GM18508 (cell line): Measurements from ENCODE around the gene TCEANC.

Experiments
- ATAC-seq: cut with Tn5 transposase; IDR thresholded peaks from one replicate; pipeline ENCODE4 v1.9.1; 2021; ENCODE audit warnings: moderate number of reproducible peaks; ENCODE audit not compliant: insufficient read depth, unreplicated experiment

TCEANC gene

GRCh38 chrX:13689741-13690211, 36.8 kb downstream of the TCEANC start:
- ATAC-seq: no peak

DNA sequence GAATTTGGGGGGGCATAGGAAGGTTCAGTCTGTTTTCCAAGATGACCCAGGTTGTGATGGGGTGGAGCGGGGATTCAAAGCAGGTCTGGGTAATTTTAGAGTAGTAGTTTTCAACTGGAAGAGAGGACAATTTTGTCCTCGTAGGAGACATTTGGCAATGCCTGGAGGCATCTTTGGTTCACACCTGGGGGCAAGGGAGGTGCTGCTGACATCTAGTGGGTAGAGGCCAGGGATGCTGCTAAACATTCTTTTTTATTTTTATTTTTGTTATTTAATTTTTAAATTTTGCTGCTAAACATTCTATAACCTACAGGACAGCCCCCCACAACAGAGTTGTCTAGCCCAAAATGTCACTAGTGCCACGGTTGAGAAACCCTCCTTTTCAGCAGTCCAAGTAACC, 37.9 kb downstream of the TCEANC start:
- ATAC-seq: no peak

- ATAC-seq: no peak
These were observed 39.0 kb downstream of the TCEANC start for GRCh38 chrX:13691841-13692371.

GRCh38 chrX:13692771-13693231, 39.9 kb downstream of the TCEANC start:
- no peak for ATAC-seq

DNA sequence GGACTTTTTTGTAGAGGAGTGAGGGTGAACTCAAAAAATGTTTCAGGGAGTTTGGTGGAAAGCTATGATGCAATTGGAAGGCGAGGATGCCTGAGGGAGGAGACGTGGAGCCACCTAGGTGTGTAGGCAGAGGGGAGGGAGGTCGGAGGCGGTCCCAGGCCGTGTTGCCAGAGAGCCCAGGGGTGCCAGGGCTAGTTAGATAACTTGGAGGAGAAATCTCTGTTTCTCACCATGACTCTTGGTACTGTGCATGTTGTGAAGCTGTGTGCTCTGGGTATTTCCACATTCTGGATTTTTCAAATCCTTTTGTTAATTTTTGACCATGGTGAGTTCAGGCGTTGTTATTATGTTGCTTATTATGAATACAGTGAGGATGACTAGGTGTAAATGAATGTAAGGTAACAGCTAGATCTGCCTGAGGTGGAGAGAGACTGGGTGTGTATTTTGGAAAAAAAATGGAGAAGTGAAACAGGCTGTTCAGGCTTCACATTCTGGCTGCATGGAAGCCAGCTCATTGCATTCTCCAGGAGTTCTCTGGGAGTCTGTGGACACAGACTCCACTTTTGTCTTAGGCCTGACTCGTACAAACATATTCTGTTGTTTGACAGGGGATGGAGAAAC, 40.5 kb downstream of the TCEANC start:
- no peak for ATAC-seq

GRCh38 chrX:13694359-13694758, 41.4 kb downstream of the TCEANC start:
- no peak for ATAC-seq

GRCh38 chrX:13694983-13695382, 42.0 kb downstream of the TCEANC start:
- ATAC-seq: no peak

- ATAC-seq: no peak
These were observed 42.7 kb downstream of the TCEANC start for GRCh38 chrX:13695601-13696115.

GRCh38 chrX:13697455-13697854, 44.5 kb downstream of the TCEANC start:
- peak; percentile 41 for ATAC-seq

- ATAC-seq: no peak
These were observed 45.0 kb downstream of the TCEANC start for GRCh38 chrX:13697976-13698375.

- no peak for ATAC-seq
These were observed 45.5 kb downstream of the TCEANC start for GRCh38 chrX:13698432-13698831.

- no peak for ATAC-seq
These were observed 46.4 kb downstream of the TCEANC start for GRCh38 chrX:13699183-13699826.

GRCh38 chrX:13700380-13700779, 47.4 kb downstream of the TCEANC start:
- no peak for ATAC-seq

GRCh38 chrX:13702111-13702789, 49.3 kb downstream of the TCEANC start:
- no peak for ATAC-seq

DNA sequence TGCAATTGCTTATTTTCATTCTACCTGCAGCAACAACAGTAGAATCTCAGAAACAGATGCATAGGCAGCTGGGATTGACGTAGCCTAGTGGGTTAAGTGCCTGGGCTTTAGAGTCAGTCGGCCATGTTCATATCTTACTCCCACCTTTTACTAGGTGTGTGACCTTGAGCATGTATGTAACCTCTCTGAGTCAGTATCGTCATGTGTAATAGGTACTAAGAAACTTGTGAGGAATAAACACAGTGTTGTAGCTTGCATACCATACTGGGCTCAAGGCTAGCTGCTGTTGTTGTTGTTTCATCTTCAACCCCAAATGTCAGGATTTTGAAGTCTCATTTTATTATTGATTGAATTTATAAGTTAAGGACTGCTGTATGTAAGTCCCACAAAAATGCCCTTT, 50.2 kb downstream of the TCEANC start:
- no peak for ATAC-seq

- no peak for ATAC-seq
These were observed 50.6 kb downstream of the TCEANC start for GRCh38 chrX:13703589-13703988.

DNA sequence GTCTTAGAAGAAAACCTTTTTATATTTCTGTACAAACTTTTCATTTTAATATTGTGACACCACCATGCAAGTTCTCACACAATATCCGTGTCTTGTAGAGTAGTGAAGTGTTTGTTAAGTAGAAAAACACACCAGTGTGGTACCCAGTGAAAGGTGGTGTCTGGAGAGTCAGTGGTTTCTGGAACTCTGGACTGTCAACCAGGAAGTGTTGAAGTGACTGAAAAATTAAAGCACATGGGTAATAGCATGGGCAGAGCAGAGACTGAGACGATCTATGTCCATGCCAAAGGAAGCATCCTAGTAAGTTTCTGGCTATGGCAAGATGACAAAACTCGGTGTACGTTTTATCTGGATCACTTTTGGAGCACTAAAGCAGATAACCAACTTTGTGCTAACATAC, 58.2 kb downstream of the TCEANC start:
- no peak for ATAC-seq
